ENCODE results near the gene ZC3HAV1. TPM values are rescaled to one million over a fixed set of nuclear protein-coding genes. Genes with fewer than 3 reads are reported as not detected.

The ZC3HAV1 gene
- total and polyA plus RNA-seq, 2 of the 4 experiments (the other 2 are of a cell fraction), result 9.9 to 22.4 TPM

DNA sequence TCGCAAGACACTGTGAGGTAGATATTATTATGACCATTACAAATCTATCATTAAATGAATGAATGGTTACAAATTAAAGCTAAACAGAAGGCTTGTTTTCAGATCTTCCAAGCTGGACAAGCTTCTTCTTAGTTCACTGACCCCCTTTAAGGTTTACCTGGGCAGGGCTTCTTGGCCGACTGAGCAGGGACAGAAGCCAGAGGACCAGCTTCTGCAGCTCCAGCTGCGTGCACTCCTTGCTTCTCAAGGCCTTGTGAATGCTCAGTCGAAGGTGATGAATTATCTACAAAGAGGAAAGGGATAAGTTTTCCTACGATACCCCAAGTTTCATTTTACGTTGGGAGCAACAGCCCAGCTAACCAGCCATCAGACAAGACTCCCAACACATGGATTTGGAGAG, 83.0 kb downstream of the ZC3HAV1 start:
- no peak for DNase-seq
- Histone ChIP-seq H3K27me3 (ENCODE audit: control insufficient read depth, insufficient read depth, low read length) (no peaks in the 10 kb centered on the region), H3K18ac (ENCODE audit: low read depth, low read length) (no peak overlapping the region), H2AFZ (replicated peaks; ENCODE audit: low read length, poor library complexity) (no peak overlapping the region), H2BK20ac (ENCODE audit: low read depth, low read length) (no peak overlapping the region), H4K8ac (ENCODE audit: low read depth in 2 of 2, low read length in 2 of 2) (no peak overlapping the region), H4K5ac (ENCODE audit: low read depth, low read length) (no peak overlapping the region), H2AK9ac (replicated peaks; ENCODE audit: low read depth, low read length, poor library complexity) (no peak overlapping the region), H3K14ac (replicated peaks; ENCODE audit: low read depth, low read length) (no peak overlapping the region), H3K9me3 (ENCODE audit: control insufficient read depth, insufficient read depth, low read length) (no peaks in the 10 kb centered on the region), H2BK5ac (ENCODE audit: low read depth, low read length, poor library complexity, severe bottlenecking) (no peak overlapping the region), H3K79me1 (ENCODE audit: low read depth in 1 of 2, low read length in 2 of 2) (peaks cover 16 to 36% of the 10 kb centered on the region in 2 experiments; a peak in 3 of 4 replicates), H2BK15ac (ENCODE audit: low read depth, low read length) (no peak overlapping the region), H3K4me2 (ENCODE audit: low read depth, low read length) (no peak overlapping the region), H3K23ac (ENCODE audit: low read depth, low read length) (no peak overlapping the region), H3K4ac (ENCODE audit: low read depth, low read length) (no peak overlapping the region), H4K20me1 (ENCODE audit: insufficient read depth, low read length) (no peaks in the 10 kb centered on the region), H3K56ac (ENCODE audit: extremely low read depth, insufficient read depth, low read length) (no peak overlapping the region), H3K9me1 (ENCODE audit: insufficient read depth, low read length) (0 out of 2 replicates have a peak, but pooled peaks cover 3% of the 10 kb centered on the region), H3K4me1 (ENCODE audit: control insufficient read depth, insufficient read depth, low read length) (peaks cover 3% of the 10 kb centered on the region), H2BK120ac (ENCODE audit: low read depth, low read length) (no peak overlapping the region), H3K4me3 (ENCODE audit: insufficient read depth, low read depth, low read length) (no peak overlapping the region), H3K9ac (ENCODE audit: low read depth, low read length) (no peak overlapping the region), H3K27ac (ENCODE audit: insufficient read depth, low read length) (no peak overlapping the region), H2AK5ac (ENCODE audit: low read depth, low read length) (no peak overlapping the region), H4K91ac (ENCODE audit: insufficient read depth, low read depth, low read length) (no peak overlapping the region), H3K36me3 (ENCODE audit: control insufficient read depth, insufficient read depth, low read length) (peaks cover 51% of the 10 kb centered on the region)
- dilution Hi-C loops (cut with HindIII; ENCODE audit: low sequenced_read_pairs, unreplicated experiment) (no loop called here), in situ Hi-C loops (cut with MboI; ENCODE audit: low sequenced_read_pairs) (no loop called here), intact Hi-C loops (cut with micrococcal nuclease) (no loop called here)
- no CpG with 5 or more reads among the region's 6 CpGs for WGBS, 2 experiments (ENCODE audit: extremely low coverage in 2 of 2, insufficient read length in 1 of 2)
- TF ChIP-seq, protein P1, sequence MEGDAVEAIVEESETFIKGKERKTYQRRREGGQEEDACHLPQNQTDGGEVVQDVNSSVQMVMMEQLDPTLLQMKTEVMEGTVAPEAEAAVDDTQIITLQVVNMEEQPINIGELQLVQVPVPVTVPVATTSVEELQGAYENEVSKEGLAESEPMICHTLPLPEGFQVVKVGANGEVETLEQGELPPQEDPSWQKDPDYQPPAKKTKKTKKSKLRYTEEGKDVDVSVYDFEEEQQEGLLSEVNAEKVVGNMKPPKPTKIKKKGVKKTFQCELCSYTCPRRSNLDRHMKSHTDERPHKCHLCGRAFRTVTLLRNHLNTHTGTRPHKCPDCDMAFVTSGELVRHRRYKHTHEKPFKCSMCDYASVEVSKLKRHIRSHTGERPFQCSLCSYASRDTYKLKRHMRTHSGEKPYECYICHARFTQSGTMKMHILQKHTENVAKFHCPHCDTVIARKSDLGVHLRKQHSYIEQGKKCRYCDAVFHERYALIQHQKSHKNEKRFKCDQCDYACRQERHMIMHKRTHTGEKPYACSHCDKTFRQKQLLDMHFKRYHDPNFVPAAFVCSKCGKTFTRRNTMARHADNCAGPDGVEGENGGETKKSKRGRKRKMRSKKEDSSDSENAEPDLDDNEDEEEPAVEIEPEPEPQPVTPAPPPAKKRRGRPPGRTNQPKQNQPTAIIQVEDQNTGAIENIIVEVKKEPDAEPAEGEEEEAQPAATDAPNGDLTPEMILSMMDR (conservative IDR thresholded peaks at IDR 0.05; ENCODE audit: low read depth, low read length), result no peak
- no peak for TF ChIP-seq RFX5 (IDR thresholded peaks at IDR 0.05; ENCODE audit: low read depth, low read length)
- TF ChIP-seq CEBPB (IDR thresholded peaks at IDR 0.05; ENCODE audit: low read depth, low read length), result no peak
- TF ChIP-seq, protein P2, sequence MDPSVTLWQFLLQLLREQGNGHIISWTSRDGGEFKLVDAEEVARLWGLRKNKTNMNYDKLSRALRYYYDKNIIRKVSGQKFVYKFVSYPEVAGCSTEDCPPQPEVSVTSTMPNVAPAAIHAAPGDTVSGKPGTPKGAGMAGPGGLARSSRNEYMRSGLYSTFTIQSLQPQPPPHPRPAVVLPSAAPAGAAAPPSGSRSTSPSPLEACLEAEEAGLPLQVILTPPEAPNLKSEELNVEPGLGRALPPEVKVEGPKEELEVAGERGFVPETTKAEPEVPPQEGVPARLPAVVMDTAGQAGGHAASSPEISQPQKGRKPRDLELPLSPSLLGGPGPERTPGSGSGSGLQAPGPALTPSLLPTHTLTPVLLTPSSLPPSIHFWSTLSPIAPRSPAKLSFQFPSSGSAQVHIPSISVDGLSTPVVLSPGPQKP (IDR thresholded peaks at IDR 0.05; ENCODE audit: borderline replicate concordance, low read depth, low read length), result no peak
- TF ChIP-seq NFE2L2 (IDR thresholded peaks at IDR 0.05; ENCODE audit: low read depth, low read length), result no peak
- TF ChIP-seq RCOR1 (IDR thresholded peaks at IDR 0.05; ENCODE audit: insufficient replicate concordance, low read length), result no peak
- TF ChIP-seq RAD21 (IDR thresholded peaks at IDR 0.05; ENCODE audit: low read length), result no peak
- TF ChIP-seq BHLHE40 (IDR thresholded peaks at IDR 0.05; ENCODE audit: low read depth, low read length), result no peak
- no peak for ATAC-seq (ENCODE audit: low read depth)
- no TSS peak for BruUV-seq (replicated peaks)
- CTCF ChIA-PET, result no interaction called here
- POLR2A ChIA-PET (ENCODE audit: unreplicated experiment), result no interaction called here
